HG03139 (cell line): Measurements from ENCODE around the gene SMAD6.

Experiments used
- ATAC-seq: cut with Tn5 transposase; IDR thresholded peaks from one replicate; pipeline ENCODE4 v1.9.1; 2021; ENCODE audit not compliant: unreplicated experiment

SMAD6 gene

GRCh38 chr15:66702035-66702786 is at the start of gene SMAD6:
TSS of gene SMAD6 (plus strand) at chr15:66702236. CDS start at chr15:66703259, 1,023 bp downstream.
- ATAC-seq: no peak

DNA sequence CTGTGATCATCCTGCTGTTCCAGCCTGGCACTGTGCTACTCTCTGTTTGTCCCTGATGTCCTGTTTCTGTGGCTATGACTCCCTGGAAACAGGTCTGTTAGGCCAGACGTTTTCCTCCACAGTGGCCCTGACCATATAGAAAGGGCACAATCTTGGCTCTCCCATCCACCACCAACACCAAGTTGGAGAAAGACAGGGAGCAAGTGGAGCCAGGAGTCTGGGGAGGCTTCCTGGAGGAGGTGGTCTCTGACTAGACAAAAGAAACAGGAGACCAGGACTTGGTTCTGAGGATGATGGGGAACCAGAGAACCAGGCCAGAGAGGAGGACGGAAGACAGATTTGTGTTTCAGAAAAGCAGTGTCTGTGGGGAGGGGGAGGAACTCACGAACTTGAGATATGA is 49.2 kb upstream of the SMAD6 start:
- no peak for ATAC-seq

GRCh38 chr15:66653398-66653797 is 48.6 kb upstream of the SMAD6 start:
- ATAC-seq: no peak

DNA sequence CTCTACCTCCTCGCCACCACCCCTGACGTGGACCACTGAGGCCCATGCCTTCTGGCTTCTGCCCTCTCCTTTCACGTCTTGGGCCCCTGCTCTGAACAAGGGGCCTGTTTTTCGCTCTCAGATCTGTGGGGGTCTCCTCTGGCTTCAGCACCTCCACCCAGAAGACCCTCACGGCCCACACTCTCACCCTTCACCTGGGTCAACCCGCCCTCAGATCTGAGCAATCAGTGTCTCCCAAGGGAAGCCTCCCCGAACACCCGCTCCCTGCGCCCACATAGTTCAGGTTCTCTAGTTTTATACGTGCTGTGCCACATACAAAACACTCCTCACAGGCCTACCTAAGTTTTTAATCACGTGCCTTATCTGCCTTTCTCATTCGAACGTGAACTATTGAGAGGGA is 48.2 kb upstream of the SMAD6 start:
- no peak for ATAC-seq

GRCh38 chr15:66654361-66654738 is 47.7 kb upstream of the SMAD6 start:
- no peak for ATAC-seq

- no peak for ATAC-seq
Measured at GRCh38 chr15:66654739-66655375, 47.2 kb upstream of the SMAD6 start.

GRCh38 chr15:66655511-66655910 is 46.5 kb upstream of the SMAD6 start:
- ATAC-seq: no peak

DNA sequence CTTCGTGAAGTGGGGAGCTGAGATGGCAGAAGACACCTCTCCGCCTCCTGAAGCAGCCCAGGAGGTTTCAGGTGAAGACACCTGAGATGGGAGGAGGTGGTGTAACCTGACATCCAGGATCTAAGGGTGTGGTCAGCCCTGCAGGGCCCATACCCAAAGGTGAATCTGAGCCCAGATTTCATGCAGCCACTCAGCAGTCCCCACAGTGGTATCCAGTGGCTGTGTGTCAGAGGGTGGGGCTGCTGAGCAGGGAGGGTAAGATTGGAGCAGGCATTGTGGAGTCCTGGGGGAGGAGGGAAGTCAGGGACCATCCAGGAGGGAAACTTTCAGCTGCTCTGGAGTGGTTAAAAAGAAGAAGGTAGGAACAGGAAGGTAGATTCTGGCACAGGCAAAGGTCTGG is 46.0 kb upstream of the SMAD6 start:
- ATAC-seq: no peak

GRCh38 chr15:66657185-66658020 is 44.6 kb upstream of the SMAD6 start:
- no peak for ATAC-seq

- ATAC-seq: no peak
Measured at GRCh38 chr15:66658044-66658443, 44.0 kb upstream of the SMAD6 start.

- ATAC-seq: no peak
Measured at GRCh38 chr15:66658855-66659254, 43.2 kb upstream of the SMAD6 start.

GRCh38 chr15:66659384-66659783 is 42.7 kb upstream of the SMAD6 start:
- no peak for ATAC-seq

- ATAC-seq: no peak
Measured at GRCh38 chr15:66661432-66662096, 40.5 kb upstream of the SMAD6 start.

GRCh38 chr15:66662522-66662921 is 39.5 kb upstream of the SMAD6 start:
- no peak for ATAC-seq

GRCh38 chr15:66663664-66664063 is 38.4 kb upstream of the SMAD6 start:
- no peak for ATAC-seq

DNA sequence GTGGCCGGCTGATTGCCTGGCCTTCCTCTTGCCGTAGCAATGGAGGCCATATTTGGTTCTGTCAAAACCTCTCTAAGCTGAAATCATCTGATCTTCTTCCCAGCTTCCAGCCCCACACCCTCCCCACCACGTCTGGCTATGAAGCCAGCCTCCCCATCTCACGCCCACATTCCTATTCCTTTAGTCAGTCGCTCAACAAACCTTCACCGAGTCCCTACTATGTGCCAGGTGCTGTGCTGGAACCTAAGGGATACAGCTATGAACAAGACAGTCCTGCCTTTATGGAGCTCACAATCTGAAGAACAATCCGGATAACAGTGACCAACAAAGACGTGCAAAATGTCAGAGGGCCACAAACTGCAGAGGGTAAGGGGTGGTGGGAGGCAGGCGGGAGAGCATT is 31.9 kb upstream of the SMAD6 start:
- ATAC-seq: no peak

DNA sequence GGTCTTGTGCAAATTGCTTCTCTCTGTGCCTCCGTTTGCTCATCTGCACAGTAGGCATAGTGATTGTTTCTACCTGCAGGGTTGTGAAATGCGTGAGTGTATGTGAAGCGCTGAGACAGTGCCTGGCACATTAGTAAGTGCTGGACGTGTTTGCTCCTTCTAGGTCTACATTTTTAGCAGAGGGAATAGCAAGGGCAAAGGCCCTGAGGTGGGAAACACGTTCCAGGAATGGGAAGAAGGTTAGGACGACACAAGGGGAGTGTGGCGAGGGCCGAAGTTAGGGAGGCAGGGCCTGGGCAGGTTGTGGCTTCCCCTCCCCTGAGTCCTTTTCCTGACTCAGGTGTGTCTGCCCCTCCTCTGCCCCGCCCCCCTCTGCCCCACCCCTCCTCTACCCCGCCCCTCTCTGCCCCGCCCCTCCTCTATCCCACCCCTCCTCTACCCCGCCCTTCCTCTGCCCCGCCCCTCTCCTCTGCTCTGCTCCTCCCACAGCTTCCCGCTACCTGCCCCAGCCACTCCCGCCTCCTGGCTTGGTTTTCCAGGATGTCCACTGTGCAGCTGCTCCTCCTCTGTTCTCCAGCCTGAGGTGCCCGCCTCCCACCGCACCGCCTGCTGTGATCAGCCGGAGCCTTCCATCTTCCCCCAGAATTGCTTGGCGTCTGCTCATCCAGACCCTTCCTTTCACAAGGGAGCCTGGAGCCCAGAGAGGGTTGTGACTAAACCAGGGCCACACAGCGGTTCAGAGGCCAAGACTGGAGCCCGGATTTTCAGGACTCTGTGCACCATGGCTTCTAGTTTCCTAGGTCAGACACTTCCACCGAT is 31.1 kb upstream of the SMAD6 start:
- no peak for ATAC-seq

- no peak for ATAC-seq
Measured at GRCh38 chr15:66672867-66673266, 29.2 kb upstream of the SMAD6 start.

DNA sequence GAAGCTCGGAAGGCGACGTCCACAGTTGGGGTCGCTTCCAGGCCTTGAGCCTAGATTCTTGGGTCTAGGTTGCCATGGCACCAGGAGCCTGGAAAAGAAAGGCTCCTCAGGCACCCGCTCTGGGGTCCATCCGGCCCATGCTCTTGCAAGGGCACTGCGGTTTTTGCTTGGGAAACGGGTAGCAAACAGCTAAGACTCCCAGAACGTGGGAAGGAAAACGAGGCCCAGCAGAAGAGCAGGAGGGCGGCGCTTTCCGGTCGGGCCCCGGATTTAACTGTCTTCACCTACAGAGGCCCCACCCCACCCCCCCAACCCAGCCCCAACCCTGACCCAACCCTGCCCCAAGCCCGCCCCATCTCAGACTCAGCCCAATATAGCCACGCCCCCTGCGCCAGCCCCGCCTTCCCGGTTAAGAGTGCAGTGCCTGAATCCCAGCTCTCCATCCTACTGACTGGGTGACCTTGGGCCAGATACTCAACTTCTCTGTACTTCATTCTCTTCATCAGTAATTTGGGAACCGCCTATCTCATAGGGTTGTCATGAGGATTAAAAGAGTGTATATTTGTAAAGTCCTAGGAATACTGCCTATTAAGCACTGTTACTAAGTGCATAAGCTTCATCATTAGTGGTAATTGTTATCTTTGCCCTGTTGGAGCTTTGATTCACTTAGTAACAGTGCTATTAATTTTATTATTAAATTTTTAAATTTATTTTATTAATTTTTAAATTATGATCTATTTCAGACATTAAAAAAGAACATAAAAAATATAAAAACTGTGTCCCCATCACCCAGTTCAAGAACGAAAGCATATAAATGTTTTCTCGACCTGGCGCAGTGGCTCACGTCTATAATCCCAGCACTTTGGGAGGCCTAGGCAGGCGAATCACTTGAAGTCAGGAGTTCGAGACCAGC is 28.4 kb upstream of the SMAD6 start:
- no peak for ATAC-seq
